Activated naive CD8-positive, alpha-beta T cell treated with anti-CD3 and anti-CD28 coated beads, Interleukin-2, amount 50 U/mL, for 24 hours (primary cell): ENCODE data around the gene LSG1.
"Not testable (repeated sequence)": the region's sequence is repeated elsewhere in the genome, so short reads cannot be mapped to it uniquely, and the experiment has no call there.

ENCODE experiments used
- ATAC-seq: fragments of 150-1000 bp; cut with Tn5 transposase; one replicate; pipeline ENCODE4 v1.10.0; 2021
- DNase-seq: peaks from one replicate; pipeline ENCODE4 v3.0.0; 2021
- H3K27ac Mint-ChIP-seq: one replicate; pipeline ENCODE4 v1.8.0; 2021; ENCODE audit warnings: mild to moderate bottlenecking, mixed read lengths
- H3K27me3 Mint-ChIP-seq: one replicate; pipeline ENCODE4 v1.8.0; 2021; ENCODE audit warnings: mixed read lengths
- H3K36me3 Mint-ChIP-seq: one replicate; pipeline ENCODE4 v1.8.0; 2021; ENCODE audit warnings: low read depth, mixed read lengths
- H3K4me1 Mint-ChIP-seq: one replicate; pipeline ENCODE4 v1.8.0; 2021; ENCODE audit warnings: mixed read lengths
- H3K4me3 Mint-ChIP-seq: one replicate; pipeline ENCODE4 v1.8.0; 2021; ENCODE audit warnings: mild to moderate bottlenecking, moderate library complexity, mixed read lengths
- H3K9me3 Mint-ChIP-seq: one replicate; pipeline ENCODE4 v1.8.0; 2021; ENCODE audit warnings: mixed read lengths

Gene LSG1

GRCh38 chr3:194605314-194605713 lies 66.7 kb downstream of the LSG1 start:
- not testable (repeated sequence) for DNase-seq, H3K4me3 Mint-ChIP-seq, H3K27ac Mint-ChIP-seq, H3K9me3 Mint-ChIP-seq, H3K27me3 Mint-ChIP-seq, H3K4me1 Mint-ChIP-seq, ATAC-seq, H3K36me3 Mint-ChIP-seq

- ATAC-seq (no peak), DNase-seq (no peak)
- H3K27me3 Mint-ChIP-seq, result no peaks in the 10 kb centered on the region
- no peak overlapping the region for H3K4me3 Mint-ChIP-seq
- no peaks in the 10 kb centered on the region for H3K36me3 Mint-ChIP-seq
- H3K4me1 Mint-ChIP-seq, result no peaks in the 10 kb centered on the region
- no peaks in the 10 kb centered on the region for H3K9me3 Mint-ChIP-seq
- no peak overlapping the region for H3K27ac Mint-ChIP-seq
Measured at GRCh38 chr3:194604837-194605236, 67.2 kb downstream of the LSG1 start.

GRCh38 chr3:194604126-194604525 lies 67.9 kb downstream of the LSG1 start:
- ATAC-seq (no peak), DNase-seq (no peak)

GRCh38 chr3:194602669-194603171 lies 69.3 kb downstream of the LSG1 start:
- Mint-ChIP-seq H3K4me3 (no peak overlapping the region), H3K4me1 (no peaks in the 10 kb centered on the region), H3K27me3 (no peaks in the 10 kb centered on the region), H3K36me3 (no peaks in the 10 kb centered on the region), H3K27ac (no peak overlapping the region), H3K9me3 (no peaks in the 10 kb centered on the region)
- ATAC-seq (no peak), DNase-seq (no peak)

More at GRCh38 chr3:194604126-194604525, 67.9 kb downstream of the LSG1 start:
- Mint-ChIP-seq H3K36me3 (no peaks in the 10 kb centered on the region), H3K27ac (no peak overlapping the region), H3K4me3 (no peak overlapping the region), H3K4me1 (no peaks in the 10 kb centered on the region), H3K9me3 (no peaks in the 10 kb centered on the region), H3K27me3 (no peaks in the 10 kb centered on the region)

- DNase-seq, result no peak
- no peak overlapping the region for H3K4me3 Mint-ChIP-seq
- H3K27ac Mint-ChIP-seq, result no peak overlapping the region
- H3K36me3 Mint-ChIP-seq, result no peaks in the 10 kb centered on the region
- peaks cover 4% of the 10 kb centered on the region for H3K4me1 Mint-ChIP-seq
- no peak for ATAC-seq
- no peaks in the 10 kb centered on the region for H3K9me3 Mint-ChIP-seq
- H3K27me3 Mint-ChIP-seq, result no peaks in the 10 kb centered on the region
Measured at GRCh38 chr3:194598771-194599557, 73.0 kb downstream of the LSG1 start.

GRCh38 chr3:194596906-194597305 lies 75.1 kb downstream of the LSG1 start:
- Mint-ChIP-seq H3K27ac (no peak overlapping the region), H3K27me3 (no peaks in the 10 kb centered on the region), H3K36me3 (no peaks in the 10 kb centered on the region), H3K4me3 (no peak overlapping the region), H3K4me1 (peaks cover 4% of the 10 kb centered on the region), H3K9me3 (no peaks in the 10 kb centered on the region)
- ATAC-seq (no peak), DNase-seq (no peak)

- H3K27me3 Mint-ChIP-seq, result no peaks in the 10 kb centered on the region
- ATAC-seq (no peak), DNase-seq (no peak)
- H3K36me3 Mint-ChIP-seq, result peaks cover 3% of the 10 kb centered on the region
- H3K27ac Mint-ChIP-seq, result no peak overlapping the region
- H3K9me3 Mint-ChIP-seq, result no peaks in the 10 kb centered on the region
- peaks cover 4% of the 10 kb centered on the region for H3K4me1 Mint-ChIP-seq
- H3K4me3 Mint-ChIP-seq, result no peak overlapping the region
Measured at GRCh38 chr3:194592798-194593752, 78.9 kb downstream of the LSG1 start.
